ENCODE measurements around the gene OGDH. TPM values are rescaled to one million over a fixed set of nuclear protein-coding genes. Genes with fewer than 3 reads are reported as not detected.
A peak's percentile ranks its signal among the peaks of the same experiment; 100 is the strongest.

OGDH gene
- total and polyA plus RNA-seq, 10 of the 15 experiments (the other 5 are each of a cell fraction or from before 2014, with no cell fraction given): 4.1 to 103 (median 48.4) TPM

DNA sequence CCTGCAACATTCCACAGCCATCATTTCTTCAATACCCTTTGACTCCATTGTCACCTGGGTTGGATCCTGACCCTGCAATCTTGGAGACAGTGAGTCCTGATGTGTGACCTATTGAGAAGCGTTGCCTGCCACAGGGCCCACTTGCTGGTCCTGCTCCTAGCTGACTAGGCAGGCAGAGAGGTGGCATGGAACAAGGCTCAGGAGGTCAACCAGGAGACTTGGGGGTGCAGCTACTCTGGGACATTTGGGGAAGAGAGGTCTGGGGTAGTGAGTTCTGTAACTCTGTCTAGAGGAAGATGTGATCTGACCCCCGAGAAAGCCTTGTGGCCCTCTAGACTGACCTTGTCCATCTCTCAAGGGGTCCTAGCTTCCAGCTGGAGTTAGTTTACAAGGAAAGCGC, 144.0 kb downstream of the OGDH start:
- RAD21 ChIA-PET (ENCODE audit: unreplicated experiment): interaction anchor here (0.6 to 6.6 kb wide), 24 partner anchors 11 to 227 kb away, joined by 3 to 107 read pairs (median 4); partner anchors contain the start of genes DDX56, H2AZ2, OGDH and PPIA
- TSS peak; percentile 95 for BruUV-seq (replicated peaks)
- no peaks in the 10 kb centered on the region for H3K27me3 ChIP-seq (replicated peaks in 1 of 2; ENCODE audit: control insufficient read depth in 2 of 2, insufficient read depth in 2 of 2, low read length in 1 of 2)
- H2AFZ ChIP-seq (ENCODE audit: control insufficient read depth, low read depth, low read length): no peak overlapping the region
- in situ Hi-C loops (cut with MboI): no loop called here
- 40% methylated on average over 3 of the region's 3 CpGs for WGBS (ENCODE audit: insufficient coverage, insufficient replicate concordance, low lambda C conversion rate, missing lambda C conversion rate)
- H3K4me3 ChIP-seq: peak overlapping the region; percentile 92
- peak overlapping the region; percentile 76 for H3K9ac ChIP-seq (ENCODE audit: control insufficient read depth, insufficient read depth, low read length)
- peaks cover 31% of the 10 kb centered on the region for H3K4me1 ChIP-seq (ENCODE audit: control insufficient read depth, insufficient read depth, low read length)
- FAIRE-seq (no peak), ATAC-seq (peak; percentile 3), DNase-seq (ENCODE audit: low read depth, low spot score) (no peak)
- H3K36me3 ChIP-seq (ENCODE audit: control insufficient read depth in 2 of 2, insufficient read depth in 2 of 2, low read length in 1 of 2): peaks cover 0 to 7% of the 10 kb centered on the region in 2 experiments; a peak in 2 of 4 replicates
- H3K4me2 ChIP-seq (ENCODE audit: control insufficient read depth, insufficient read depth): peak overlapping the region; percentile 35
- H3K27ac ChIP-seq (ENCODE audit: control insufficient read depth, insufficient read depth): peak overlapping the region; percentile 92
- H3K9me3 ChIP-seq (replicated peaks; ENCODE audit: control insufficient read depth, insufficient read depth, low read length): no peaks in the 10 kb centered on the region
- H4K20me1 ChIP-seq (ENCODE audit: control insufficient read depth, insufficient read depth): peaks cover 6% of the 10 kb centered on the region; the same call in 1 of the 2 replicates
- H3K79me2 ChIP-seq (ENCODE audit: control insufficient read depth, insufficient read depth, low read length): peaks cover 68% of the 10 kb centered on the region
- TF ChIP-seq WRNIP1 (IDR thresholded peaks at IDR 0.05; ENCODE audit: borderline replicate concordance, low read depth, low read length) (no peak), MYB (IDR thresholded peaks at IDR 0.05; ENCODE audit: borderline replicate concordance, low read depth, low read length) (no peak)
- CTCF ChIA-PET: interaction anchor here (1.0 to 4.1 kb wide), 11 partner anchors 18 to 385 kb away, joined by 3 to 23 read pairs (median 8); partner anchors contain the start of gene H2AZ2
- POLR2A ChIA-PET: interaction anchor here (1.0 to 5.1 kb wide), 20 partner anchors 15 to 185 kb away, joined by 3 to 55 read pairs (median 9); partner anchors contain the start of genes H2AZ2, OGDH, PURB and TMED4
- SMC1A ChIA-PET (ENCODE audit: uncharacterized antibody, unreplicated experiment): interaction anchor here (0.6 to 5.4 kb wide), 32 partner anchors 8 to 176 kb away, joined by 3 to 79 read pairs (median 4); partner anchors contain the start of genes DDX56, H2AZ2 and OGDH
- intact Hi-C loops (cut with micrococcal nuclease; ENCODE audit: unreplicated experiment): loop anchor here (1.0 to 5.0 kb wide), 4 partner anchors 18 to 163 kb away; partner anchors contain the start of genes H2AZ2 and OGDH

GRCh38 chr7:44750921-44751571, 144.6 kb downstream of the OGDH start:
- Histone ChIP-seq H3K36me3 (ENCODE audit: control insufficient read depth in 2 of 2, insufficient read depth in 2 of 2, low read length in 1 of 2) (peaks cover 3 to 11% of the 10 kb centered on the region in 2 experiments; a peak in 3 of 4 replicates), H3K27ac (ENCODE audit: control insufficient read depth, insufficient read depth) (peak overlapping the region; percentile 92), H3K79me2 (ENCODE audit: control insufficient read depth, insufficient read depth, low read length) (peaks cover 75% of the 10 kb centered on the region), H3K27me3 (replicated peaks in 1 of 2; ENCODE audit: control insufficient read depth in 2 of 2, insufficient read depth in 2 of 2, low read length in 1 of 2) (no peaks in the 10 kb centered on the region), H3K4me1 (ENCODE audit: control insufficient read depth, insufficient read depth, low read length) (peaks cover 31% of the 10 kb centered on the region), H3K4me2 (ENCODE audit: control insufficient read depth, insufficient read depth) (peak overlapping the region; percentile 35), H3K4me3 (peak overlapping the region; percentile 92), H4K20me1 (ENCODE audit: control insufficient read depth, insufficient read depth) (peaks cover 6% of the 10 kb centered on the region; the same call in 1 of the 2 replicates), H2AFZ (ENCODE audit: control insufficient read depth, low read depth, low read length) (no peak overlapping the region), H3K9me3 (replicated peaks; ENCODE audit: control insufficient read depth, insufficient read depth, low read length) (no peaks in the 10 kb centered on the region), H3K9ac (ENCODE audit: control insufficient read depth, insufficient read depth, low read length) (peak overlapping the region; percentile 76)
- no TSS peak for BruUV-seq (replicated peaks)
- DNase-seq (ENCODE audit: low read depth, low spot score) (peak; percentile 81), FAIRE-seq (peak; percentile 96), ATAC-seq (peak; percentile 83)
- intact Hi-C loops (cut with micrococcal nuclease; ENCODE audit: unreplicated experiment) (loop anchor here (1.0 to 5.0 kb wide), 6 partner anchors 18 to 164 kb away; partner anchors contain the start of genes H2AZ2 and OGDH), in situ Hi-C loops (cut with MboI) (no loop called here)
- 0% methylated on average over 6 of the region's 6 CpGs for WGBS (ENCODE audit: insufficient coverage, insufficient replicate concordance, low lambda C conversion rate, missing lambda C conversion rate)
- ChIA-PET SMC1A (ENCODE audit: uncharacterized antibody, unreplicated experiment) (interaction anchor here (0.6 to 5.4 kb wide), 32 partner anchors 8 to 173 kb away, joined by 3 to 79 read pairs (median 4); partner anchors contain the start of genes H2AZ2, OGDH and TMED4), CTCF (interaction anchor here (0.9 to 4.1 kb wide), 10 partner anchors 18 to 385 kb away, joined by 3 to 23 read pairs (median 6); partner anchors contain the start of gene H2AZ2), RAD21 (ENCODE audit: unreplicated experiment) (interaction anchor here (0.6 to 6.6 kb wide), 23 partner anchors 12 to 227 kb away, joined by 3 to 107 read pairs (median 3); partner anchors contain the start of genes DDX56, H2AZ2, OGDH and PPIA), POLR2A (interaction anchor here (0.6 to 5.1 kb wide), 19 partner anchors 16 to 186 kb away, joined by 3 to 55 read pairs (median 9); partner anchors contain the start of genes H2AZ2, OGDH, PURB and TMED4)
- TF ChIP-seq, protein P1, sequence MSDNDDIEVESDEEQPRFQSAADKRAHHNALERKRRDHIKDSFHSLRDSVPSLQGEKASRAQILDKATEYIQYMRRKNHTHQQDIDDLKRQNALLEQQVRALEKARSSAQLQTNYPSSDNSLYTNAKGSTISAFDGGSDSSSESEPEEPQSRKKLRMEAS (IDR thresholded peaks at IDR 0.05; ENCODE audit: low read depth, low read length): peak; percentile 54; the same call in 1 of the 2 replicates
- peak; percentile 39; the same call in 1 of the 2 replicates for TF ChIP-seq ATF7 (IDR thresholded peaks at IDR 0.05; ENCODE audit: low read depth)
- TF ChIP-seq DPF2 (IDR thresholded peaks at IDR 0.05): peak; percentile 91
- peak; percentile 64; the same call in 1 of the 2 replicates for TF ChIP-seq FOXM1 (IDR thresholded peaks at IDR 0.05; ENCODE audit: low read depth, low read length)
- peak; percentile 77; the same call in 1 of the 2 replicates for TF ChIP-seq PAX5 (IDR thresholded peaks at IDR 0.05; ENCODE audit: borderline replicate concordance, low read depth, low read length)
- TF ChIP-seq, protein P2, sequence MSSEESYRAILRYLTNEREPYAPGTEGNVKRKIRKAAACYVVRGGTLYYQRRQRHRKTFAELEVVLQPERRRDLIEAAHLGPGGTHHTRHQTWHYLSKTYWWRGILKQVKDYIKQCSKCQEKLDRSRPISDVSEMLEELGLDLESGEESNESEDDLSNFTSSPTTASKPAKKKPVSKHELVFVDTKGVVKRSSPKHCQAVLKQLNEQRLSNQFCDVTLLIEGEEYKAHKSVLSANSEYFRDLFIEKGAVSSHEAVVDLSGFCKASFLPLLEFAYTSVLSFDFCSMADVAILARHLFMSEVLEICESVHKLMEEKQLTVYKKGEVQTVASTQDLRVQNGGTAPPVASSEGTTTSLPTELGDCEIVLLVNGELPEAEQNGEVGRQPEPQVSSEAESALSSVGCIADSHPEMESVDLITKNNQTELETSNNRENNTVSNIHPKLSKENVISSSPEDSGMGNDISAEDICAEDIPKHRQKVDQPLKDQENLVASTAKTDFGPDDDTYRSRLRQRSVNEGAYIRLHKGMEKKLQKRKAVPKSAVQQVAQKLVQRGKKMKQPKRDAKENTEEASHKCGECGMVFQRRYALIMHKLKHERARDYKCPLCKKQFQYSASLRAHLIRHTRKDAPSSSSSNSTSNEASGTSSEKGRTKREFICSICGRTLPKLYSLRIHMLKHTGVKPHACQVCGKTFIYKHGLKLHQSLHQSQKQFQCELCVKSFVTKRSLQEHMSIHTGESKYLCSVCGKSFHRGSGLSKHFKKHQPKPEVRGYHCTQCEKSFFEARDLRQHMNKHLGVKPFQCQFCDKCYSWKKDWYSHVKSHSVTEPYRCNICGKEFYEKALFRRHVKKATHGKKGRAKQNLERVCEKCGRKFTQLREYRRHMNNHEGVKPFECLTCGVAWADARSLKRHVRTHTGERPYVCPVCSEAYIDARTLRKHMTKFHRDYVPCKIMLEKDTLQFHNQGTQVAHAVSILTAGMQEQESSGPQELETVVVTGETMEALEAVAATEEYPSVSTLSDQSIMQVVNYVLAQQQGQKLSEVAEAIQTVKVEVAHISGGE (CRISPR knock-in tag; IDR thresholded peaks at IDR 0.05): 0 out of 2 replicates have a peak, but pooled peaks have one; percentile 30
- TF ChIP-seq RFX5 (IDR thresholded peaks at IDR 0.05; ENCODE audit: low read depth, low read length): no peak
